GM21786 (cell line): Measurements from ENCODE around the gene AQP11.
A peak's percentile ranks its signal among the peaks of the same experiment; 100 is the strongest.
"Not testable (repeated sequence)": the region's sequence is repeated elsewhere in the genome, so short reads cannot be mapped to it uniquely, and the experiment has no call there.

Experiments used
- ATAC-seq: cut with Tn5 transposase; IDR thresholded peaks from one replicate; pipeline ENCODE4 v1.9.1; 2021; ENCODE audit not compliant: unreplicated experiment

AQP11 gene

DNA sequence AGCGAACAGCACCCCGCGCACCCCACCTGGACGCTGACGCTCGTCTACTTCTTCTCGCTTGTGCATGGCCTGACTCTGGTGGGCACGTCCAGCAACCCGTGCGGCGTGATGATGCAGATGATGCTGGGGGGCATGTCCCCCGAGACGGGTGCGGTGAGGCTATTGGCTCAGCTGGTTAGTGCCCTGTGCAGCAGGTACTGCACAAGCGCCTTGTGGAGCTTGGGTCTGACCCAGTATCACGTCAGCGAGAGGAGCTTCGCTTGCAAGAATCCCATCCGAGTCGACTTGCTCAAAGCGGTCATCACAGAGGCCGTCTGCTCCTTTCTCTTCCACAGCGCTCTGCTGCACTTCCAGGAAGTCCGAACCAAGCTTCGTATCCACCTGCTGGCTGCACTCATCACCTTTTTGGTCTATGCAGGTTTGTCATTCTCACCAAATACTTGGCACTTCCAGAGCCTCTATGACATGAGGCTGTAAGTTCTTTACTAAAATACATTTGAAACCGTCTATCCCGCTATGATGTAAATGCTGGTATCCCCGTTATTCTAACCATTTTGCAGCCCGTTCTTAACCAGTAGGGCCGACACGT, 535 bp downstream of the AQP11 start:
- peak; percentile 8 for ATAC-seq

DNA sequence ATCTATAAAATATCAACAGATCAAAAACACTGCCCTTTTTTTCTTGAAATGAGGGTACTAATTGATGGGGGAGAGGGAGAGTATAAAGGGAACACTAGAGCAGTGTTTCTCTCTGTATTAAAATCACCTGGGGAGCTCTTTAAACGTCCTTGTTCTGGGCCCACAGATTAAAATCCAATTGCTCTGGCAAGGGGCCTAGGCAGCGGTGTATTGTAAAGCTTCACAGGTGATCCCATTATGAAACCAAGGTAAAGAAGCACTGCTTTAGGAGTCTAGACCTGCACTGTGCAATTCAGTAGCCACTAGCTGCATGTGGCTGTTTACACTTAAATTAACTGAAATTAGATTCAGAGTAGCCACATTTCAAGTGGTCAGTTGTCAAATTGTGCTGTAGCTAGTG, 3.0 kb downstream of the AQP11 start:
- no peak for ATAC-seq

DNA sequence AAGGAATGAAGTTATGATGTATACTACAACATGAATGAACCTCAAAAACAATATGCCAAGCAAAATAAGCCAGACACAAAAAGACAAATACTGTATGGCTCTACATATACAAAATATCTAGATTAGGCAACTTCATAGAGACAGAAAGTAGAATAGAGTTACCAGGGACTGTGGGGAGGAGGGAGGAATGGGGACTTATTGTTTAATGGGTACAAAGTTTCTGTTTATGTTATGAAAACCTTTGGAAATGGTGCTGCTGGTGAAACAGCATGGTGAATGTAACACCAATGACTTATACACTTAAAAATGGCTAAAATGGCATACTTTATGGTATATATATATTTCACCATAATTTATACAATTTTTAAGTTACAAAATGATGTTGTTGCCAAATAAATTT, 4.1 kb downstream of the AQP11 start:
- no peak for ATAC-seq

DNA sequence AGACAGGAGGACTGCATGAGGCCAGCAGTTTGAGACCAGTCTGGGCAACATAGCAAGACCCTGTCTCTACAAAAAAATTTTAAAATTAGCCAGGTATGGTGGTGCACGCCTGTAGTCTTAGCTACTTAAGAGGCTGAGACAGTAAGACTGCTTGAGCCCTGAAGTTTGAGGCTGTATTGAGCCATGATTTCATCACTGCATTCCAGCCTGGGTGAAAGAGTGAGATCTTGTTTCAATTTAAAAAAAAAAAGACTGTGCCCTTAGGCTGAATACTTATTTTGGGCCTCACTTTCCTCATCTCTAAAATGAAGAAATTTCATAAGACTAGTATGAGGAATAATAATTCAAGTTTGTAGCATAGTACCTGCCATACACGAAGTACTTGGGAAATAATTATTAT, 6.9 kb downstream of the AQP11 start:
- ATAC-seq = no peak

DNA sequence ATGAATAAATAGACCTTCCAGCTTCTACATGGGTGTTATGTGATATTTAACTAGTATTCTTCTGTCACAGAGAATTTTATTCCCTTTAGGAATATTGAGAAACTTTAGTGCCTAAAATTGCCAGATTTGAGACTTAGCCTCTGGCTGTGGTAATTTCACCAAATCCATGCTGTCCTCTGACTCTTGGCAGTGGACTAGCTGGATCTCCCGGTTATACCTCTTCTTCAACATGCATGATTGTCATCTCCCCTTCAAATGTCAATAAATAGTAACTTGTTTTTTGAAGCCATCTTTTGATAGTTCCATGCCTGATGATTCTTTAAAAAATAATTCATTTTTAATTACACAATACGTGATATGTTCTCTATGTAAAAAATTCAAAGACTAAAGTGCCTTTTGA, 8.4 kb downstream of the AQP11 start:
- ATAC-seq = no peak

DNA sequence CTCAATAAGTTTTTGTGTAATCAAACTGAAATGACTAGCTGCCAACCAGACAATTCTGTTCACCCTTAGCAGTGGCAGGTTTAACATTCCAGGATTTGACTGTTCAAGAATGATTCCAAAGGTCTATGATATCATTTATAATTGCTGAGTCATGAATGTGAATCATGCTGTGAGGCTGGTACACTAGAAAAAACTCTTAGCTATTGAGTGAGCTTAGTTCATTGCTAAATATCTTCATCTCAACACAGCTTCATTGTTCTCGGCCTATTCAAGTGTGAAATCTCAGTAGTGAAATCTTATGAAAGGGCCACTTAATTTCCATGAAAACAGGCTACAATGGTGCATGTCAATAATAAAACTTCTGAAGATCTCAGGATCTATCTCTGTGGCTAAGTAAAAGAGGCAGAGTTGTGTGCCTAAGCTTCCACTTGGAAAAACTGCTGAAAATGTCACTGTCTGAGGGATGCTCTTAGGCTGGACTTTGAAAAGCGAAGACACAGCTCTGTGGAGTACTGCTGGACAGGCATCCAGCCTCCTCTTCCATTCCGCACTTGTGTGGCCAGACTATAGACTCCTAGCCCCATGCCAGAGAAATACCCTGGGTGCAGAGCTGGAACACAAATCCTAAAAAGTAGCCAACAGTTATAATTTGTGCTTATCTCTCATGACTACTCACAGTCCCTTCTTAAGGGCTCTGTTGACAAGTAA, 12.8 kb downstream of the AQP11 start:
- ATAC-seq = no peak

DNA sequence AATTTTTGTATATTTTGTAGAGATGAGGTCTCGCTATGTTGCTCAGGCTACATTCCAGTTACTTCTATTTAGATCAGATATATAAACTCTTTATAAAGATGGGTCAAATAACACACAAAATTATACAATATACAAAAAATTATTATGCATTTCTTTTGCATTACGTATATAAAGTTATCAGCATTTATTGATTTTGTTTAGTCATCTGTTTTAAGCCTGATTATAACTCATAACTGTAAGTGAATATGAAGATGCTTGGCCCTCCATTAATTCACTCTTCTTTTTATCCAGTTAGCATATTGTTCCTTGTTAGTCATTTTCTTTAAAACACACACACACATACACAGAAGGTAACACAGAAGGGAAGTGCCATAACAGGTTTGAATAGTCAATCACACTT, 14.5 kb downstream of the AQP11 start:
- no peak for ATAC-seq

DNA sequence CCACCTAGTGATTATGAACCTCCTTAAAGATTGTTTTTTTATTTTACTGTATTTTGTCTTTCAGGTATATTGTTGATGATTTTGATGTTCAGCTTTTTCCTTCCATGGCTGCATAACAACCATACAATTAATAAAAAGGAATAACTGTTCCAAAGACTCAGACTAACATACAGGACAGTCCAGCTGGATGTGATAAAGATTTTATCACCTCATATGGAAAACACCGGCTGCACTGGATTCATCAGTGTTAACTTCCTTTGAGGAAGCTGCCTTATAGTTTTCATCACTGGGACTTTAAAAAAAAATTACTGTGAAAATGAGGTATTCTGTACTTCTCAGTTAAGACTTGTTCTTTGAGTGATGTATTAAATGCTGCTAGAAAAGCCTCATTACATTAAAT, 19.5 kb downstream of the AQP11 start:
- no peak for ATAC-seq

DNA sequence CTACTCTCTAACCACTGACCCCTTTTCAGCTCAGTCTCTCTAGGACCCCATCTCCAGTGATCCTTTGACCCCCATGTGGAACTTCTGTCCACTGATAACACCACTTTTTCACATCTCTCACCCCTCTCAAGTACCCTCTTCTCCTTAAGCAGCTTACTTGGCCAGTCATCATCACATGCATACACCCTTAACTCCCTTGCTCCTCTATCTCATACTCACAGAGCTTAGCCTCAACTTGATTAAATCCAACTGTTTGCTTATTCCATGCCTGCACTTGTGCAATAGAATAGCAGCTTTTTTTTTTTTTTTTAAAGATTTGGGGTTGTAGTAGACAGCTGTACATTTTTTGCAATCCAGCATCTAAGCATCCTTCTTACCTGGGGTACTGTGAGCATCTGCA, 22.2 kb downstream of the AQP11 start:
- no peak for ATAC-seq

DNA sequence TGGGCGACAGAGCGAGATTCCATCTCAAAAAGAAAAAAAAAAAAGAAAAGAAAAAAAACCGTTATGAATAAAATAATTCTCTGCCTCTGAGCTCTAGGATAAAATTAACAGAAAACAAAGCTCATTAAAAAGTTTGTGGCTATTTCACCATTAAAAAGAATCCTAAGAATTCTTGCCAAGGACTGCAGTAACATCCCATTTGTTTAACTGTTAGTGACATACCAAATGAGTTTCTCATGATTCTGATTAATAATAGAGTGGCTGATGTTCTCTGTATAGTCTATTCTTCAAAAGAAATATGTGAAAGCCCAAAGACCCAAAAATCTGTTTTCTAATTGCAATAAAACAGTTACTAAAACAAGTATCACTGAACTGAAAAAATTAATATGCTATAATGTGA, 28.1 kb downstream of the AQP11 start:
- ATAC-seq = no peak

DNA sequence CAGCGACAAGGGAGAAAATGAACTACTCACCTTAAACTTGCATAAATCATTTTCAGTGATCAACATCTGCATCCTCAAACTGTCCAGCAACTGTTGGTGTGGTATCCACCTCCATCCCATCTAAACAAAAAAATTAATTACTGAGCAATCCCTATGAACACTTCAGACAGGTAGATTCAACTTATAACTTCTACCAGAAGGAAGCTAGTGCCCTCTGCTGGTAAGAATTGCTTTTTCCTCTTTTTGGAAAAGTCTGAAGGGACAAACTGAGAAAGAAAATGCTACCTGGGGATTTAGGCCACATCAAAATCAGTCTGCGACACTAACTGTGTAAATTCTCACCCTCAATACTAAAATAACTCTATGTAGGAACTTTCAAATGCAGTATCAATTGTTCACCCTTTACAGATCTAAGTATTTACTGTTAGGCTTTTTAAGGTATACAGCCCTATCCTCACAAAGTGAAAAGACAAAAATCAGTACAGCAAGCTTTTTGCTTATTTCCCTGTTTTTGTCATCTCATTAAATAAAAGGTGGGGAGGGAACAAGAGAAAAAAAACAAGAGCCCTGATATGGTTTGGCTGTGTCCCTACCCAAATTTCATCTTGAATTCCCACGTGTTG, 29.9 kb downstream of the AQP11 start:
- ATAC-seq = no peak

DNA sequence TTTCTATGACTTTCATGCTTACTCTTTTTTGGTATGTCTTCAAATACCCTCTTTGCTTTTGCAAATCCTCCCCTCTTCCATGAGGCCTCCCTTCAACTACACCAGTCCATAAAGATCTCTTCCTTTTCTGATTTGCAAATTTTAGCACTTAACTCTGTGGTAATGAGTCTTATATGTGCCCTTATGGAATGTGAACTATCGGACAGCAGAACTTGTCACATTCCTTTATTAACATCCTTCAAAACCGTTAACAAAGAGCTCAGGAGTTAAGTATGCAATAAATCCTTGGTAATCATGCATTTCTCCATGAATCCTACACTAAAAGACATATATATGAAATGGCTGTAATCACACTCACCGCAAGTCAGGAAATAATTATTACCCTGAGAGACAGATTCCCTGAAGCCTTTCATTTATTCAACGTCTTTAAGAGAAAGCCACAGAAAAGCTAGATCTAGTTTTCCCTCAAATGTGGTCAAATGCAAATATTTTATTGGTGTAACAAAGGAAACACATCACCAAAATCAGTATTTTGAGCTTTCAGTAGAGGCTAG, 40.5 kb downstream of the AQP11 start:
- ATAC-seq = no peak

DNA sequence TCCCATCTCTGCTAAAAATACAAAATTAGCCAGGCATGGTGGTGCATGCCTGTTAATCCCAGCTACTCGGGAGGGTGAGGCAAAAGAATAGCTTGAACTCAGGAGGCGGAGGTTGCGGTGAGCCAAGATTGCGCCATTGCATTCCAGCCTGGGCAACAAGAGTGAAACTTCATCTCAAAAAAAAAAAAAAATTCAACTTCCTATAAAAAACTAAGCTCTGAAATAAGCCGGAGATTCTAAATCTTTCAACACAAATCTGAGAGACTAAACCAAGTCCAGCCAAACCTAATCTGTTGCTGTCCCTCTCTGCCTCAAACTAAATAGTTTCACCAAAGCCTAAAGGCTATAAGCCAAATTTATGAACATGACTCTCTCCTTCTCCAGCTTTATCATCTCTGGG, 44.2 kb downstream of the AQP11 start:
- ATAC-seq = not testable (repeated sequence)

DNA sequence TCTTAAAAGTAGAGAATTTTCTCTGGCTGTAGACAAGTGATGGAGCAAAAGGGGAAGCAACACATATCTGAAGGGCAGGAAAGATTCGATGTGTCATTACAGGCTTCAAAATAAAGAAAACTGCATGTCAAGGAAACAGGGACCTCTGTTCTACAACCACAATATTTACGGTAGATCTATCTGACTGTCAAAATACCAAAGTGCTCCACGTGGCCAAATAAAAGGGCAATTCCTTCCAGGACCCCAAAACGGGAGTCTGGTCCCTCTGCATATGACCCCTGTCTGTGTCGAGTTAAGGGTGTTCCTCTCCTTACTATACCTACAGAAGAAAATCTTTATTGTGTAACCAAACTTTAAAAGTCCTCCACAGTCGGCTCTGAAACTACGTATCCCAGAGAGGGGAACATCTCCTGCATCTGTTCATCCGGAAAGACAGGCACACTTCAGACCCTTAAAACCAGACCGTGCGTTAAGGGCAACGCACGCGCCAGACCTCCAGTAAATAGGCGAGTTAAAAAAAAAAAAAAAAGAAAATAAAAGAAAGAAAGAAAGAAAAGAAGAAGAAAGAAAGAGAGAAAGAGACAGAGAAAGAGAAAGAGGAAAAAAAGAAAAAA, 47.1 kb downstream of the AQP11 start:
- no peak for ATAC-seq

DNA sequence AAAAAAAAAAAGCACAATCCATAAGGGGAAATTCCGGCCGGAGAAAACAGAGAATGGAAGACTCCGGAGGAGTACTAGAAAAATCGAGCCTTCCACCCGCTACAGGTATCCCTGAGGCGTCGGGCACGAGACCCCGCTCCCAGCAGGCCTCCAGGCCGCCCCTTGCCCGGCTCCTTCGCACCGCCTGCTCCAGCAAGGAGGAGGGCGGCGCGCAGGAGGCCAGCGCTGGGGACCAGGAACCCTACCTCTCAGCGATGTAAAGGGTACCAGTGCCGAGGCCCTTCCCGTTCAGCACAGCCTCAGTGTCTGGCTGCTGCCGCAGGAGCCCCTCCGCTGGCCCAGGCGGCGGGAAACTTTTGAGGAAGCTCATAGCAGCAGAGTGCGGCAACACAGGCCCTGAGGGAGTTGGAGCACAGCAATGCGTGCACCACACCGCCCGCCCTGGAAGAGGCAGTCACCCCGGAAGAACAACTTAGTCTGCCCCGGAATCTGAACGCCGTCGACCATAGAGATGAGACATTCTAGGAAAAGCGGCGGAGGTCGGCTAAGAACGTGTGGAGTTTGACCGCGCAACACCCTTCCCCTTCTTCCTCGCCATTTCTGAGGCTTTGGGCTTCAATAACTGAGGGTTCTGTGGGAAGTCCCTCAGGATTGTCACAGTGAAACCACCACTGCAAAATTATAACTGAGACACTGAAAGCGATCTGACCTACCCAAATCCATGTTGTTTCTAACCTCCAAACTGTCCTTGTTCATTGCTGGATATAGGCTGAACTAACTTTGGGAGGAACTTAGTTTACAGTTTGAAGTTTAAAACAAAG, 47.8 kb downstream of the AQP11 start, which contains the start of gene CLNS1A:
Gene CLNS1A (minus strand): TSS at position 450 of the 821 bp plus-strand sequence. CDS start 80 bp downstream, at position 370.
- peak; percentile 97 for ATAC-seq

DNA sequence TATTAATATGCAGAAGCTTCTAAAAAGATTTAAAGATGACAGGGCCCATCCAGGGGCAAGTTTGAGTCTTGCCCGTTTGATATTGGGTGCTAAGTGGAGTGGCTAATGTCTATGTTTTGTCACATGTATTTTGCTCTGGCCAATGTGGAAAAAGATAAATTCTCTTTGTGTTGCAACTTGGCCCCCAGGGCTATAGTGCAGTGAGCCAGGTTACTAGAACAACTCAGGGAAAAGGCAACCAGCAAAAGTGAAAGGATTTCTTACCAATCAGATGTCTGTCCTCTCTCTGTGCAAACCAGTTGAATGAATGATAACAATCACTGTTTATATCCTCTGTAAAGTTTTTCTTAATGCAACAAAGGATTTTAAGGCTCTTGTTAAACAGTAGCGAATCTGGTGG, 52.5 kb downstream of the AQP11 start:
- no peak for ATAC-seq

DNA sequence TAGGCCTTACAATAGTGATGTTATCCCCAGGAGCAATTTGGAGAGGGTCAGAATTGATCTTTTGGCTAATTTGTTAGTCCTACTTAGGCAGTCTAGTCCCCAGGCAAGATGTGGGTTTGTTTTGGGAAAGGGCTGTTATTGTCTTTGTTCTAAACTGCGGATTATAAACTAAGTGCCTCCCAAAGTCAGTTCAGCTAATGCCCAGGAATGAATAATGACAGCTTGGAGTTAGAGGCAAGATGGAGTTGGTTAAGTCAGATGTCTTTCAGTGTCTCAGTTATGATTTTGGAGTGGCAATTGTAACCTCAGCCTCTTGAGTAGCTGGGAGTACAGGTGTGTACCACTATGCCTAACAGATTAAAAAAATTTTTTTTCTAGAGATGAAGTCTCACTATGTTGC, 55.1 kb downstream of the AQP11 start:
- ATAC-seq = no peak

DNA sequence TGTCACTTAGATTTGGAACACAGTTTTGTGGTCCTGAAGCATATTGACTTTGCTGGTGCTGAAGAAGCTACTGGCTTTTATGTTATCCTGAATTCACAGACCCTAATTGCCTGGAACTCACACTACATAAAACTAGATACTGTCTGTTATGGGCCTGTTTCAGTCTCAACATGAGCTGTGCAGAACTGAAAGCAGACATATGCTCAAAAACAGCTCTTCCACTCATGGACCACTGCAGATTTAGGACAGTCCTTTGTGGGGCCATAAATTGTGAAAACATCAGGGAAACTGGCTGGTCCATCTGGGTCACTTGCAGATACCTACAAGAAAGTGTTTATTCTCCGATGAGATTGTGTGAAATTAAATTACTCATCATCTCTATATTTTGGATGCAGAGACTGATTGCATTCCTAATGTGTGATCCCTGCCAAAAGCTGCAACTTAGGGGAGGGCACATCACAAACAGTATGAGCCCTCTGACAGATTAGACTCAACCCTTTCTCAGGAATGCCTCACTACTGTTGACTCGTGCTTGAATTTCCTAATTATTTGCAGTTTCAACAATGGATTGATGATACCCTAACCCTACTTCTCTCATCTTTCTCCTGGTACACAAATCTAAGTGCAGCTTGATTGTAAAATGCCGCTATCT, 58.0 kb downstream of the AQP11 start:
- ATAC-seq = no peak

DNA sequence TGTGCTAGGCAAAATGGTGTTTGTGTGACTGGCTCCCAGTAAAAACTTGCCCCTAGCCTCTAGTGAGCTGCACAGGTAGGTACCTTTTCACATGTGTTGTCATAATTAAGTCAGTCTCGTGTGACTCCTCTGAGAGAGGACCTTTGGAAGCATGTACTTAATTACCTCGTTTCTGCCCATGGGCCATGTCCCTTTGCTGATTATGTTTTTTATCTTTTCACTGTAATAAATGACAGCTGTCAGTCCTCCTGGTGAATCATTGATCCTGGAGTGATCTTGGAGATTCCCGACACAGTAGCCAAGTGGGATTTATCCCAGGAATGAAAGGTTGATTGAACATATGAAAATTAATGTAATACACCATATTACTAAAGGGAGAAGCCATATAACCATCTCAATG, 60.4 kb downstream of the AQP11 start:
- no peak for ATAC-seq

DNA sequence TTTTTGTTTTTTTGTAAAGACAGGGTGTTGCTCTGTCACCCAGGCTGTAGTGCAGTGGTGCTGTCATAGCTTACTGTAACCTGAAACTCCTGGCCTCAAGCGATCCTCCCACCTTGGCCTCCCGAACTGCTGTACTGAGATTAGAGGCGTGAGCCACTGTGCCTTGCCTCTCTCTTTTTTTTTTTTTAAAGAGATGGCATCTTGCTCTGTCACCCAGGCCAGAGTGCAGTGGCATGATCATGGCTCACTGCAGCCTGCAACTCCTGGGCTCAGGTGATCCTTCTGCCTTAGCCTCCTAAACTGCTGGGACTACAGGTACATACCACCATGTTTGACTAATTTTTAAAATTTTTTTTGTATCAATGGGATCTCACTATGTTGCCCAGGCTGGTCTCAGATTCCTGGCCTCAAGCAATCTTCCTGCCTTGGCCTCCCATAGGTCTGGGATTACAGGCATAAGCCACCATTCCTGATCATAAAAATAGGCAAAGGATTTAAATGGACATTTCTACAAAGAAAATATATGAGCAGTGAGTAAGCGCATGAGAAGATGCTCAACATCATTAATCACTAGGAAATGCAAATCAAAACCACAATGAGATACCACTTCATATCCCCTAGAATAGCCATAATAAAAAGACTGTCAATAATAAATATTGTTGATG, 65.1 kb downstream of the AQP11 start:
- ATAC-seq = no peak
